HEK293 (cell line): ENCODE data around the gene FLRT1.

Experiments
- CTCF ChIP-seq: fragments of 450-650 bp; formaldehyde crosslinking; IDR thresholded peaks from 2 replicates; pipeline ENCODE4 v1.5.1; 2016; ENCODE audit warnings: missing biosample characterization, missing genetic modification characterization
- HOXD13 ChIP-seq: sonication (generic); formaldehyde crosslinking; IDR thresholded peaks from 2 replicates; pipeline ENCODE4 v1.8.0; 2022; ENCODE audit warnings: missing genetic modification reagents, borderline replicate concordance
- SALL2 ChIP-seq: fragments of 450-650 bp; formaldehyde crosslinking; IDR thresholded peaks from 2 replicates; pipeline ENCODE4 v1.5.0; 2017; ENCODE audit warnings: missing biosample characterization, mild to moderate bottlenecking, missing genetic modification characterization, borderline replicate concordance
- TCF7L2 ChIP-seq: IDR thresholded peaks from 2 replicates; pipeline ENCODE4 v1.6.1; 2011; ENCODE audit warnings: low read depth, mild to moderate bottlenecking, inconsistent platforms, low read length, moderate library complexity, borderline replicate concordance
- ZFP37 ChIP-seq: fragments of 450-650 bp; formaldehyde crosslinking; IDR thresholded peaks from 2 replicates; pipeline ENCODE4 v1.5.1; 2016; ENCODE audit warnings: missing biosample characterization, missing genetic modification characterization
- ZNF121 ChIP-seq: fragments of 450-650 bp; formaldehyde crosslinking; IDR thresholded peaks from 2 replicates; pipeline ENCODE4 v1.5.1; 2016; ENCODE audit warnings: missing biosample characterization, missing genetic modification characterization
- ZNF24 ChIP-seq: fragments of 450-650 bp; formaldehyde crosslinking; IDR thresholded peaks from 2 replicates; pipeline ENCODE4 v1.5.1; 2016; ENCODE audit warnings: missing biosample characterization, missing genetic modification characterization
- ZNF274 ChIP-seq, 2 experiments: fragments of 200-500 bp in 1 of 2; fragments of 450-650 bp in 1 of 2; sonication (Bioruptor generic) in 1 of 2; formaldehyde crosslinking in 1 of 2; IDR thresholded peaks; 2 replicates each; pipeline versions ENCODE4 v1.5.1 to v1.6.1; 2014 to 2016; ENCODE audit warnings: borderline replicate concordance in 1 of 2, inconsistent platforms in 1 of 2, low read length in 1 of 2, missing biosample characterization in 1 of 2, missing genetic modification characterization in 1 of 2
- ZNF391 ChIP-seq: fragments of 450-650 bp; formaldehyde crosslinking; IDR thresholded peaks from 2 replicates; pipeline ENCODE4 v1.5.1; 2016; ENCODE audit warnings: low read depth, missing biosample characterization, missing genetic modification characterization, borderline replicate concordance
- TF ChIP-seq, protein P1 (sequence below): fragments of 450-650 bp; formaldehyde crosslinking; IDR thresholded peaks from 2 replicates; pipeline ENCODE4 v1.5.1; 2016; ENCODE audit warnings: missing biosample characterization, missing genetic modification characterization

DNA sequence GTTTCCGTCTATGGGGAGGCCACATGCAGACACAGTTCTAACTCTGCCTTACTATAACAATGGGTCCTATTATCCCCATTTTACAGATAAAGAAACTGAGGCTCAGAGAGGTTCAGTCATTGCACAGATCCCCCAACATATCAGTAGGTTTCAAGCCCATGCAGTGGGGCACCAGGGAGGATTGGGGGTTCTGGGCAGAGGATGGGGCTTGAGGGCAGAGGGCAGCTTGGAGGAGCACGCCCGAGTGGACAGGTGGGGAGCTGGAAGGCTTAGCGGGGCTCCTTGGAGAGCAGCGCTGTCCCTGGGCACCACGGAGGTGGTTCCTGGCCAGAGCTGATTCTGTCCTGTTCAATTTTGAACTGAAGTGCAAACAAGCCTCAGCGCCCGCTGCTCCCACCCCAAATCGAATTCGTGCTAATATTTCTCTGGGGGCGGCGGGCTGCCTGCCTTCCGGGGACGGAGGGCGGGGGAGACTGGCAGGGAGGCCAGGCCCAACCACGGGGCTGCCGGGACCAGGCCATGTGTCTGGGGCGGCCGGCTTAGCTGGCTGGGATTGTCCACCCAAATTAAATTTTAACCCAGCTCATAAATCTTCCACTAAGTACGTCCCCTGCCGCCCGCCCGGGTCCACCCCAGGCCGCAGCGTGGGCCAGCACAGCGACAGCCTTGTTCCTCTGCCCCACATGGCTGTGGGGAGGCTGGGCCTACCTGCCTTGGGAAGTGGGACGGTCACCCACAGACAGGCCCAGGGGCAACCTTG, 49.4 kb downstream of the FLRT1 start:
- TF ChIP-seq, protein P1, sequence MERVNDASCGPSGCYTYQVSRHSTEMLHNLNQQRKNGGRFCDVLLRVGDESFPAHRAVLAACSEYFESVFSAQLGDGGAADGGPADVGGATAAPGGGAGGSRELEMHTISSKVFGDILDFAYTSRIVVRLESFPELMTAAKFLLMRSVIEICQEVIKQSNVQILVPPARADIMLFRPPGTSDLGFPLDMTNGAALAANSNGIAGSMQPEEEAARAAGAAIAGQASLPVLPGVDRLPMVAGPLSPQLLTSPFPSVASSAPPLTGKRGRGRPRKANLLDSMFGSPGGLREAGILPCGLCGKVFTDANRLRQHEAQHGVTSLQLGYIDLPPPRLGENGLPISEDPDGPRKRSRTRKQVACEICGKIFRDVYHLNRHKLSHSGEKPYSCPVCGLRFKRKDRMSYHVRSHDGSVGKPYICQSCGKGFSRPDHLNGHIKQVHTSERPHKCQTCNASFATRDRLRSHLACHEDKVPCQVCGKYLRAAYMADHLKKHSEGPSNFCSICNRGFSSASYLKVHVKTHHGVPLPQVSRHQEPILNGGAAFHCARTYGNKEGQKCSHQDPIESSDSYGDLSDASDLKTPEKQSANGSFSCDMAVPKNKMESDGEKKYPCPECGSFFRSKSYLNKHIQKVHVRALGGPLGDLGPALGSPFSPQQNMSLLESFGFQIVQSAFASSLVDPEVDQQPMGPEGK (tag by site-specific recombination), result no peak
- no peak for TF ChIP-seq HOXD13
- TF ChIP-seq CTCF (tag by site-specific recombination), result no peak
- TF ChIP-seq TCF7L2, result no peak
- TF ChIP-seq ZNF24 (tag by site-specific recombination), result no peak
- TF ChIP-seq ZNF121 (tag by site-specific recombination), result no peak
- TF ChIP-seq ZNF274 (IDR thresholded peaks at IDR 0.05; ENCODE audit: low read length), result no peak
- TF ChIP-seq ZNF274 (tag by site-specific recombination; IDR thresholded peaks at IDR 0.05; ENCODE audit: borderline replicate concordance), result no peak
- TF ChIP-seq ZNF391 (tag by site-specific recombination), result no peak
- TF ChIP-seq SALL2 (tag by site-specific recombination), result no peak
- TF ChIP-seq ZFP37 (tag by site-specific recombination), result no peak
